Measurements from ENCODE around the gene SLCO1B3.

Gene SLCO1B3

GRCh38 chr12:20883288-20883687 lies 72.8 kb downstream of the SLCO1B3 start:
- in situ Hi-C loops (cut with MboI; ENCODE audit: low sequenced_read_pairs) = no loop called here

- in situ Hi-C loops (cut with MboI; ENCODE audit: low sequenced_read_pairs) = no loop called here
Measured at GRCh38 chr12:20885116-20885515, 74.6 kb downstream of the SLCO1B3 start.

GRCh38 chr12:20885552-20885951 lies 75.0 kb downstream of the SLCO1B3 start:
- in situ Hi-C loops (cut with MboI; ENCODE audit: low sequenced_read_pairs) = no loop called here

- in situ Hi-C loops (cut with MboI; ENCODE audit: low sequenced_read_pairs) = no loop called here
Measured at GRCh38 chr12:20917269-20917668, 106.8 kb downstream of the SLCO1B3 start.

- in situ Hi-C loops (cut with MboI; ENCODE audit: low sequenced_read_pairs) = no loop called here
Measured at GRCh38 chr12:20917819-20918218, 107.3 kb downstream of the SLCO1B3 start.

GRCh38 chr12:20931894-20932293 lies 121.4 kb downstream of the SLCO1B3 start:
- in situ Hi-C loops (cut with MboI; ENCODE audit: low sequenced_read_pairs) = no loop called here

GRCh38 chr12:20946732-20947131 lies 136.2 kb downstream of the SLCO1B3 start:
- in situ Hi-C loops (cut with MboI; ENCODE audit: low sequenced_read_pairs) = no loop called here

- in situ Hi-C loops (cut with MboI; ENCODE audit: low sequenced_read_pairs) = no loop called here
Measured at GRCh38 chr12:20950248-20950647, 139.7 kb downstream of the SLCO1B3 start.

GRCh38 chr12:20963303-20963702 lies 152.8 kb downstream of the SLCO1B3 start:
- in situ Hi-C loops (cut with MboI; ENCODE audit: low sequenced_read_pairs) = no loop called here

GRCh38 chr12:20963762-20964161 lies 153.3 kb downstream of the SLCO1B3 start:
- in situ Hi-C loops (cut with MboI; ENCODE audit: low sequenced_read_pairs) = no loop called here
